Liver (tissue), 3 donors: ENCODE data around the gene TFDP2.

ENCODE experiments used
- ATF3 ChIP-seq: IDR thresholded peaks from 2 replicates; pipeline ENCODE4 v1.6.1; 2016; ENCODE audit warnings: antibody characterized with exemption
- CTCF ChIP-seq: fragments of 150-350 bp; IDR thresholded peaks from 2 replicates; pipeline ENCODE4 v1.5.1; 2017; ENCODE audit warnings: improper control_type of control experiment, low read depth, low read length; ENCODE audit not compliant: missing input control
- EGR1 ChIP-seq, 2 donors: IDR thresholded peaks; 2 replicates each; pipeline ENCODE4 v1.6.1; 2016 to 2018; ENCODE audit warnings: antibody characterized with exemption in 2 of 2, low read depth in 2 of 2
- GABPA ChIP-seq, 2 donors: IDR thresholded peaks in 1 of 2; conservative IDR thresholded peaks in 1 of 2; 2 replicates each; pipeline ENCODE4 v1.6.1; 2016; ENCODE audit warnings: antibody characterized with exemption in 2 of 2, mild to moderate bottlenecking in 1 of 2, moderate library complexity in 1 of 2
- MAX ChIP-seq: IDR thresholded peaks from 2 replicates; pipeline ENCODE4 v1.6.1; 2016; ENCODE audit warnings: antibody characterized with exemption
- RAD21 ChIP-seq, 2 donors: IDR thresholded peaks; 2 replicates each; pipeline ENCODE4 v1.6.1; 2016; ENCODE audit warnings: antibody characterized with exemption in 2 of 2, mild to moderate bottlenecking in 2 of 2
- TAF1 ChIP-seq: conservative IDR thresholded peaks from 2 replicates; pipeline ENCODE4 v1.6.1; 2016; ENCODE audit warnings: antibody characterized with exemption, mild to moderate bottlenecking
- YY1 ChIP-seq: IDR thresholded peaks from 2 replicates; pipeline ENCODE4 v1.6.1; 2016; ENCODE audit warnings: antibody characterized with exemption, mild to moderate bottlenecking
- TF ChIP-seq, protein P1 (sequence below): IDR thresholded peaks from 2 replicates; pipeline ENCODE4 v1.6.1; 2016; ENCODE audit warnings: antibody characterized with exemption, mild to moderate bottlenecking
- donor health status: healthy.
- donor health status: healthy.

DNA sequence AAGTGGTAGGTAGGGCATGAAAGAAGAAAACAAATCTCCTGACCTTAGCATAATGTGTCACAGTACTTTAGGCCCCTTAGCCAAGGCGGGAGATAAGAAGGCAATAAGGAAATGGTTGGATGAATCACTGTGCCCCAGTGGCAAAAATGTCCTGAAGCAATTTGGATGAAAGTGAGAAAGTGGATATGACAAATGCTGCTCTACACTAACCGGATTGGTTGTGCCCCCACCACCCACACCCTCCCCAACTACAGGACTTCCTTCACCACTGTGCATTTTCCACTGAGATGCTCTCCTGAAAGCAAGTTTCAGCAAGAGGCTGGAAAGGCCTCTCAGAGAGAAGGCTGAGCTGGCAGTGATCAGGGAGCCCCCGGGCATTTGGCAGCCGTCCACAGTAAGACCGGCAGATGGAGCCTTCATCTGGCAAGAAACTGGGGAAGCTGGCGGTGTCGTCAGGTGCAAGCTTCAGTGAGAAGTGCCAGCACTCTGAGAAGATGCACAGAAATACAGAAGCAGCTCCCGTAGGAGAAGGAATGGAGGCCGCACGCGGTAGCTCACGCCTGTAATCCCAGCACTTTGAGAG, 209.1 kb downstream of the TFDP2 start:
- TF ChIP-seq CTCF (no peak), EGR1 (IDR thresholded peaks at IDR 0.05; ENCODE audit: low read depth in 2 of 2) (no peak), ATF3 (no peak), YY1 (no peak), MAX (no peak), RAD21 (IDR thresholded peaks at IDR 0.05) (no peak), GABPA (IDR thresholded peaks at IDR 0.05 in 1 of 2, conservative IDR thresholded peaks at IDR 0.05 in 1 of 2) (no peak), TAF1 (no peak)
- TF ChIP-seq, protein P1, sequence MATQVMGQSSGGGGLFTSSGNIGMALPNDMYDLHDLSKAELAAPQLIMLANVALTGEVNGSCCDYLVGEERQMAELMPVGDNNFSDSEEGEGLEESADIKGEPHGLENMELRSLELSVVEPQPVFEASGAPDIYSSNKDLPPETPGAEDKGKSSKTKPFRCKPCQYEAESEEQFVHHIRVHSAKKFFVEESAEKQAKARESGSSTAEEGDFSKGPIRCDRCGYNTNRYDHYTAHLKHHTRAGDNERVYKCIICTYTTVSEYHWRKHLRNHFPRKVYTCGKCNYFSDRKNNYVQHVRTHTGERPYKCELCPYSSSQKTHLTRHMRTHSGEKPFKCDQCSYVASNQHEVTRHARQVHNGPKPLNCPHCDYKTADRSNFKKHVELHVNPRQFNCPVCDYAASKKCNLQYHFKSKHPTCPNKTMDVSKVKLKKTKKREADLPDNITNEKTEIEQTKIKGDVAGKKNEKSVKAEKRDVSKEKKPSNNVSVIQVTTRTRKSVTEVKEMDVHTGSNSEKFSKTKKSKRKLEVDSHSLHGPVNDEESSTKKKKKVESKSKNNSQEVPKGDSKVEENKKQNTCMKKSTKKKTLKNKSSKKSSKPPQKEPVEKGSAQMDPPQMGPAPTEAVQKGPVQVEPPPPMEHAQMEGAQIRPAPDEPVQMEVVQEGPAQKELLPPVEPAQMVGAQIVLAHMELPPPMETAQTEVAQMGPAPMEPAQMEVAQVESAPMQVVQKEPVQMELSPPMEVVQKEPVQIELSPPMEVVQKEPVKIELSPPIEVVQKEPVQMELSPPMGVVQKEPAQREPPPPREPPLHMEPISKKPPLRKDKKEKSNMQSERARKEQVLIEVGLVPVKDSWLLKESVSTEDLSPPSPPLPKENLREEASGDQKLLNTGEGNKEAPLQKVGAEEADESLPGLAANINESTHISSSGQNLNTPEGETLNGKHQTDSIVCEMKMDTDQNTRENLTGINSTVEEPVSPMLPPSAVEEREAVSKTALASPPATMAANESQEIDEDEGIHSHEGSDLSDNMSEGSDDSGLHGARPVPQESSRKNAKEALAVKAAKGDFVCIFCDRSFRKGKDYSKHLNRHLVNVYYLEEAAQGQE = no peak
